Left ventricle myocardium inferior (tissue), 1 donor: ENCODE measurements around the gene BRICD5. TPM values are rescaled to one million over a fixed set of nuclear protein-coding genes. Genes with fewer than 3 reads are reported as not detected.

Experiments
- DNase-seq: peaks from one replicate; pipeline ENCODE4 v3.0.0-alpha.2; 2020
- H3K27ac ChIP-seq: fragments of 200-600 bp; replicated peaks from 2 replicates; pipeline ENCODE4 v1.8.0; 2021
- H3K27me3 ChIP-seq: fragments of 200-600 bp; 2 replicates; pipeline ENCODE4 v1.8.0; 2021; ENCODE audit warnings: low read depth
- H3K36me3 ChIP-seq: fragments of 200-600 bp; 2 replicates; pipeline ENCODE4 v1.8.0; 2021
- H3K4me1 ChIP-seq: fragments of 200-600 bp; 2 replicates; pipeline ENCODE4 v1.8.0; 2021
- H3K4me3 ChIP-seq: fragments of 200-600 bp; 2 replicates; pipeline ENCODE4 v1.8.0; 2021; ENCODE audit warnings: mild to moderate bottlenecking, moderate library complexity
- H3K9me3 ChIP-seq: fragments of 200-600 bp; replicated peaks from 2 replicates; pipeline ENCODE4 v1.8.0; 2021
- intact Hi-C: fragments of 100-400 bp; cut with micrococcal nuclease; formaldehyde crosslinking; loops from one replicate; pipeline ENCODE4 v1.11.0; 2022
- total RNA-seq: library from RNA; stranded (reverse); fragmentation: NEBNext Ultra II Directional; extraction: Animal tissue kit (Norgen Biotek cat#: 25700); gene quantifications from one replicate; pipeline ENCODE4 v1.2.1, GENCODE V29; 2021
- TF ChIP-seq, protein P1 (sequence below): fragments of 200-600 bp; IDR thresholded peaks from 2 replicates; pipeline ENCODE4 v1.8.0; 2021; ENCODE audit warnings: antibody characterized with exemption, mild to moderate bottlenecking, borderline replicate concordance
- donor health status: DM: no; HTN: yes; CAD: no; lungs with severe emphysema.

The BRICD5 gene
- total RNA-seq, 1 donor from 2014 or later, result 10.9 TPM

DNA sequence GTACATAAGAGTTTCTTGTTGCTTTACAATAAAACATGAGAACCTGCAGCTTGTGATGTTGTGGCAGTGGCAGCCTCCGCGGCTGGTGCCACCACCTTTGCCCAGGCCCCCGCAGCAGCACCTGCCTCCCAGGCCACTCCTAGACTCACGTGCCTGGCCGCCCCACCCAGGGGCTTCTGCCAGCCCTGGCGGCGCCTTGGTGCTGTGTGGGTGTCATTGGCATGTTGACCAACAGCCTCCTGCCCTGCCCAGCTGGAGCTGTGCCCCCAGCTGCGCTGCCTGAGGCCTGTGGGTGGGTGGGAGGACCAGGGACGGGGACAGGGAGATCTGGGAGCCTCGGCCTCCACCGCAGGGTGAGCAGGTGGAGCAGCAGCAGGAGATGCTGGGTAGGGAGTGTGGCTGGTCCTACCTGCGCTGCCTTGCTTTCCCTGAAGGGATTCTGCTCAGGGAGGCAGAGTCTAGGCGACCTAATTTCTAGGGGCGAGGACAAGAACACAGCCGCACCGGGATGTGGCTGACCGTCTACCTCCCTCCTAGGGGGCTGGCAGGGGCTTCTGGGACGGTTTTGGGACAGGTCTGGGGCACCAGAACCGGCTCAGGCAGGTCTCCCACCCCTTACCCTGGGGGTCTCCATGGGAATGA lies 25.2 kb upstream of the BRICD5 start:
- Histone ChIP-seq H3K27ac (no peak overlapping the region), H3K4me1 (peaks cover 25% of the 10 kb centered on the region), H3K4me3 (peak overlapping the region; percentile 55), H3K27me3 (peaks cover 23% of the 10 kb centered on the region), H3K36me3 (peaks cover 59% of the 10 kb centered on the region), H3K9me3 (no peaks in the 10 kb centered on the region)
- DNase-seq, result no peak
- intact Hi-C loops, result no loop called here
- TF ChIP-seq, protein P1, sequence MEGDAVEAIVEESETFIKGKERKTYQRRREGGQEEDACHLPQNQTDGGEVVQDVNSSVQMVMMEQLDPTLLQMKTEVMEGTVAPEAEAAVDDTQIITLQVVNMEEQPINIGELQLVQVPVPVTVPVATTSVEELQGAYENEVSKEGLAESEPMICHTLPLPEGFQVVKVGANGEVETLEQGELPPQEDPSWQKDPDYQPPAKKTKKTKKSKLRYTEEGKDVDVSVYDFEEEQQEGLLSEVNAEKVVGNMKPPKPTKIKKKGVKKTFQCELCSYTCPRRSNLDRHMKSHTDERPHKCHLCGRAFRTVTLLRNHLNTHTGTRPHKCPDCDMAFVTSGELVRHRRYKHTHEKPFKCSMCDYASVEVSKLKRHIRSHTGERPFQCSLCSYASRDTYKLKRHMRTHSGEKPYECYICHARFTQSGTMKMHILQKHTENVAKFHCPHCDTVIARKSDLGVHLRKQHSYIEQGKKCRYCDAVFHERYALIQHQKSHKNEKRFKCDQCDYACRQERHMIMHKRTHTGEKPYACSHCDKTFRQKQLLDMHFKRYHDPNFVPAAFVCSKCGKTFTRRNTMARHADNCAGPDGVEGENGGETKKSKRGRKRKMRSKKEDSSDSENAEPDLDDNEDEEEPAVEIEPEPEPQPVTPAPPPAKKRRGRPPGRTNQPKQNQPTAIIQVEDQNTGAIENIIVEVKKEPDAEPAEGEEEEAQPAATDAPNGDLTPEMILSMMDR, result no peak

DNA sequence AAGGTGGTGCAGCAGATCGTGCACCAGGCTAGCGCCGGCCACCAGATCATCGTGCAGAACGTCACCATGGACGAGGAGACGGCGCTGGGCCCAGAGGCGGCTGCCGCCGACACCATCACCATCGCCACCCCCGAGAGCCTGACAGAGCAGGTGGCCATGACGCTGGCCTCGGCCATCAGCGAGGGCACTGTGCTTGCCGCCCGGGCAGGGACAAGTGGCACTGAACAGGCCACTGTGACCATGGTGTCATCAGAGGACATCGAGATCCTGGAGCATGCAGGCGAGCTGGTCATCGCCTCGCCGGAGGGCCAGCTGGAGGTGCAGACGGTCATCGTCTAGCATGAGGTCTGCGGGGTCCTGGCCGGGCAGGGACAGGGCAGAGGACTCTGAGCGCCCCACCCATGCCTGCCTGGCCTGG lies 24.6 kb upstream of the BRICD5 start:
- TF ChIP-seq, protein P1, result no peak
- H3K36me3 ChIP-seq, result peaks cover 61% of the 10 kb centered on the region
- H3K27me3 ChIP-seq, result peaks cover 23% of the 10 kb centered on the region
- no peak overlapping the region for H3K4me3 ChIP-seq
- H3K27ac ChIP-seq, result no peak overlapping the region
- H3K9me3 ChIP-seq, result no peaks in the 10 kb centered on the region
- intact Hi-C loops, result no loop called here
- no peak for DNase-seq
- H3K4me1 ChIP-seq, result peaks cover 25% of the 10 kb centered on the region

DNA sequence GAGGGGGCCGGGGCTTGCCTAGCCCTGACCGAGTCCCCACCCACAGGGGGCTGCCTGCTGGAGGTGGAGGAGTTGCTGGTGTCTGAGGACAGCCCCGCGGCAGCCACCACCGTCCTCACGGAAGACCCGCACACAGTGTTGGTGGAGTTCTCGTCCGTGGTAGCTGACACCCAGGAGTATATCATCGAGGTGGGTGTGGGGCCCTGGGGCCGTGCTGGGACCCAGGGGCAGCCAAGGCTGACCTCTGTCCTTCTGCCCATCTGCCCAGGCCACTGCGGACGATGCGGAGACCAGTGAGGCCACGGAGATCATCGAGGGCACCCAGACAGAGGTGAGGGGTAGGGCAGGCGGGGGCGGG lies 24.1 kb upstream of the BRICD5 start:
- no peak for DNase-seq
- no peak overlapping the region for H3K27ac ChIP-seq
- H3K27me3 ChIP-seq, result peaks cover 23% of the 10 kb centered on the region

DNA sequence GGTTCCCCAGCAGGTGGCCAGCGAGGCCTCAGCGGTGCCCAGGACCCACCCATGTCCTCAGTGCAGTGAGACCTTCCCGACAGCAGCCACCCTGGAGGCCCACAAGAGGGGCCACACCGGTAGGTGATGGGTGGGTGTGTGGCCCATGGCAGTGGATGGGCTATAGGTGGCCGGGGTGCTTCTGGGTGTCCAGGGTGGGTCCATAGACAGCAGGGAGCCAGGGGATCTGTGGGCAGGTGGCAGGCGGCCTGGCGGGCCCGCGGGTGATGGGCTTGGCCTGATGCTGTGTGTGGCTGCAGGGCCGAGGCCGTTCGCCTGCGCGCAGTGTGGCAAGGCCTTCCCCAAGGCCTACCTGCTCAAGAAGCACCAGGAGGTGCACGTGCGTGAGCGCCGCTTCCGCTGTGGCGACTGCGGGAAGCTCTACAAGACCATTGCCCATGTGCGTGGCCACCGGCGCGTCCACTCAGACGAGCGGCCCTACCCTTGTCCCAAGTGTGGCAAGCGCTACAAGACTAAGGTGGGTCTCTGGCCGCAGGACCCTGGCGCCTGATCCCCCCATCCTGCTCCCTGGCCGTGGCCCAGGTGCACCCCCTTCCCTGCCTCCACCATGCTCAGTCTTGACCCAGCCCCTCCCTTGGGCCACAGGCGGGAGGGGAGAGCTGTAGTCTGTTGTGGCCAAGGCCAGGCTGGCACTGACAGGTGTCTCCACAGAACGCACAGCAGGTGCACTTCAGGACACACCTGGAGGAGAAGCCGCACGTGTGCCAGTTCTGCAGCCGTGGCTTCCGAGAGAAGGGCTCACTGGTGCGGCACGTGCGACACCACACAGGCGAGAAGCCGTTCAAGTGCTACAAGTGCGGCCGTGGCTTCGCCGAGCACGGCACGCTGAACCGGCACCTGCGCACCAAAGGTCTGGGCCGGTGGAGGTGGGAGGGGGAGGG lies 23.5 kb upstream of the BRICD5 start:
- TF ChIP-seq, protein P1, result no peak
- Histone ChIP-seq H3K27me3 (peaks cover 23% of the 10 kb centered on the region), H3K4me3 (no peak overlapping the region), H3K9me3 (no peaks in the 10 kb centered on the region), H3K36me3 (peaks cover 65% of the 10 kb centered on the region), H3K27ac (no peak overlapping the region), H3K4me1 (peaks cover 25% of the 10 kb centered on the region)
- DNase-seq, result no peak
- intact Hi-C loops, result no loop called here

More for the DNA sequence above, 24.1 kb upstream of the BRICD5 start:
- no peak overlapping the region for H3K4me3 ChIP-seq
- H3K36me3 ChIP-seq, result peaks cover 65% of the 10 kb centered on the region
- H3K9me3 ChIP-seq, result no peaks in the 10 kb centered on the region
- intact Hi-C loops, result no loop called here
- TF ChIP-seq, protein P1, result no peak
- peaks cover 25% of the 10 kb centered on the region for H3K4me1 ChIP-seq

DNA sequence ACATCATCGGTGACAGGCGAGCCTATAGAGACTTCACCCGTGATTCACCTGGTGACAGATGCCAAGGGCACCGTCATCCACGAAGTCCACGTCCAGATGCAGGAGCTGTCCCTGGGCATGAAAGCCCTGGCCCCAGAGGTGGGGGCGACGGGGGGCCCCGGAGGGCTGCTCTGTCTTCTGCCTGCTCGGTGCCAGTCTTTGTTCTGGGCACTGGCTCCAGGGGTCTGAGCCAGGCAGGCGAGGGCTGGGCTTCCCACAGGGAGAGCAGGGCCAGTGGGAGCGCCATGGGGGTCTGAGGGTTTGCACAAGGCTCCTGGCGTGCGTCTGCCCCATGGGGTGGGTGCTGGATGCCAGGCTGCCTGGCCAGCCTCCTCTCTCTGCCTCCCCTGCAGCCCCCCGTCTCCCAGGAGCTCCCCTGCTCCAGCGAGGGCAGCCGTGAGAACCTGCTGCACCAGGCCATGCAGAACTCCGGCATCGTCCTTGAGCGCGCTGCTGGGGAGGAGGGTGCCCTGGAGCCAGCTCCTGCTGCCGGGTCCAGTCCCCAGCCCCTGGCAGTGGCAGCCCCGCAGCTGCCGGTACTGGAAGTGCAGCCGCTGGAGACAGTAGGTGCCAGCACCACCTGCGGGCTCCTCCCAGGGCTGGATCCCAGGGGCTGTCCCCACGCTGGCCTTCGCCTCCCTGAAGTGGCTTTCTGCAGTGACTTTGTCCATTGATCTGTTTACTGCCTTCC lies 22.5 kb upstream of the BRICD5 start:
- intact Hi-C loops, result no loop called here
- H3K4me3 ChIP-seq, result no peak overlapping the region
- no peaks in the 10 kb centered on the region for H3K9me3 ChIP-seq
- H3K4me1 ChIP-seq, result peaks cover 26% of the 10 kb centered on the region
- TF ChIP-seq, protein P1, result no peak
- DNase-seq, result no peak
- no peak overlapping the region for H3K27ac ChIP-seq
- H3K27me3 ChIP-seq, result peaks cover 23% of the 10 kb centered on the region
- H3K36me3 ChIP-seq, result peaks cover 73% of the 10 kb centered on the region
